SK-N-SH (cell line): Measurements from ENCODE around the gene PPP1R2C. TPM values are rescaled to one million over a fixed set of nuclear protein-coding genes. Genes with fewer than 3 reads are reported as not detected.

ENCODE experiments used
- CTCF ChIA-PET: fragments of 300-600, 350-600 bp; formaldehyde crosslinking; extraction: SDS; loops from one replicate; lab custom pipeline; 2021; lab: Yijun Ruan, JAX
- POLR2A ChIA-PET: fragments of 350-600 bp; sonication (Branson Sonifier 250); formaldehyde crosslinking; extraction: SDS; loops from one replicate; lab custom pipeline; 2020; ENCODE audit warnings: antibody characterized with exemption, inconsistent platforms; lab: Yijun Ruan, JAX
- DNase-seq: peaks from one replicate; pipeline ENCODE4 v3.0.0; 2012
- H2AFZ ChIP-seq: fragments of 200-600 bp; sonication (generic); 2 replicates; pipeline ENCODE4 v1.8.1; 2016; ENCODE audit warnings: antibody characterized with exemption, mild to moderate bottlenecking, low read depth
- H3F3A ChIP-seq: fragments of 200-600 bp; sonication (generic); replicated peaks from 2 replicates; pipeline ENCODE3; 2016; ENCODE audit warnings: antibody characterized with exemption, mild to moderate bottlenecking; ENCODE audit not compliant: insufficient read depth
- H3K27ac ChIP-seq, 2 experiments: fragments of 200-500 bp in 1 of 2; fragments of 200-600 bp in 1 of 2; sonication (Bioruptor generic) in 1 of 2; sonication (generic), shearing (Covaris generic) in 1 of 2; 2 replicates each; pipeline versions ENCODE4 v1.5.1 to v1.6.1; 2014 to 2016; ENCODE audit warnings: low read depth in 2 of 2, inconsistent platforms in 1 of 2, low read length in 1 of 2, mild to moderate bottlenecking in 1 of 2, mixed read lengths in 1 of 2
- H3K27me3 ChIP-seq: fragments of 200-600 bp; sonication (generic), shearing (Covaris generic); 2 replicates; pipeline ENCODE4 v1.6.1; 2016; ENCODE audit warnings: mixed run types; ENCODE audit not compliant: insufficient read depth
- H3K36me3 ChIP-seq, 2 experiments: fragments of 200-500 bp in 1 of 2; fragments of 200-600 bp in 1 of 2; sonication (Bioruptor generic) in 1 of 2; sonication (generic) in 1 of 2; replicated peaks in 1 of 2; 2 replicates each; pipeline versions ENCODE3 to v1.5.1; 2014 to 2016; ENCODE audit warnings: low read length in 1 of 2, mild to moderate bottlenecking in 1 of 2; ENCODE audit not compliant: insufficient read depth in 2 of 2, control insufficient read depth in 1 of 2
- H3K4me1 ChIP-seq, 2 experiments: fragments of 200-500 bp in 1 of 2; fragments of 200-600 bp in 1 of 2; sonication (Bioruptor generic) in 1 of 2; sonication (generic), shearing (Covaris generic) in 1 of 2; 2 replicates each; pipeline versions ENCODE4 v1.5.1 to v1.6.1; 2014 to 2016; ENCODE audit warnings: low read depth in 1 of 2, low read length in 1 of 2, mixed run types in 1 of 2; ENCODE audit not compliant: insufficient read depth in 2 of 2, control insufficient read depth in 1 of 2
- H3K4me2 ChIP-seq: fragments of 200-600 bp; sonication (generic), shearing (Covaris generic); 2 replicates; pipeline ENCODE4 v1.6.1; 2017; ENCODE audit warnings: mixed run types
- H3K4me3 ChIP-seq, 2 experiments: fragments of 200-500 bp in 1 of 2; fragments of 200-600 bp in 1 of 2; sonication (Bioruptor generic) in 1 of 2; sonication (generic), shearing (Covaris generic) in 1 of 2; 2 replicates each; pipeline versions ENCODE4 v1.5.1 to v1.8.1; 2014 to 2016; ENCODE audit warnings: low read depth in 2 of 2, inconsistent platforms in 1 of 2, low read length in 1 of 2, mild to moderate bottlenecking in 1 of 2, mixed read lengths in 1 of 2, moderate library complexity in 1 of 2
- H3K79me2 ChIP-seq: fragments of 200-600 bp; sonication (generic); 2 replicates; pipeline ENCODE4 v1.8.1; 2017; ENCODE audit warnings: mild to moderate bottlenecking; ENCODE audit not compliant: insufficient read depth
- H3K9ac ChIP-seq: fragments of 200-600 bp; sonication (generic); 2 replicates; pipeline ENCODE4 v1.6.1; 2017; ENCODE audit warnings: mixed run types
- H3K9me2 ChIP-seq: fragments of 200-600 bp; sonication (generic); 2 replicates; pipeline ENCODE4 v1.6.1; 2017; ENCODE audit warnings: mixed run types
- H3K9me3 ChIP-seq: fragments of 200-600 bp; sonication (generic); 2 replicates; pipeline ENCODE4 v1.6.1; 2017; ENCODE audit warnings: mixed run types, mild to moderate bottlenecking, moderate library complexity
- H4K20me1 ChIP-seq: fragments of 200-600 bp; sonication (generic); 2 replicates; pipeline ENCODE4 v1.6.1; 2017; ENCODE audit warnings: mild to moderate bottlenecking, mixed run types; ENCODE audit not compliant: insufficient read depth
- CHD2 ChIP-seq: fragments of 150-350 bp; IDR thresholded peaks from 2 replicates; pipeline ENCODE4 v1.6.1; 2018; ENCODE audit warnings: low read length; ENCODE audit not compliant: partially characterized antibody
- EP300 ChIP-seq, 2 experiments: IDR thresholded peaks; 2 replicates each; pipeline versions ENCODE4 v1.4.0 to v1.6.1; 2012; ENCODE audit warnings: borderline replicate concordance in 1 of 2, low read depth in 1 of 2, low read length in 1 of 2
- EZH2phosphoT487 ChIP-seq: fragments of 200-600 bp; sonication (generic); IDR thresholded peaks from 2 replicates; pipeline ENCODE4 v1.6.1; 2017; ENCODE audit warnings: low read depth, mixed run types, mild to moderate bottlenecking, antibody characterized with exemption, moderate library complexity, borderline replicate concordance
- FOSL2 ChIP-seq: IDR thresholded peaks from 2 replicates; pipeline ENCODE4 v1.4.0; 2012; ENCODE audit warnings: low read depth, mild to moderate bottlenecking, moderate library complexity, borderline replicate concordance
- FOXJ3 ChIP-seq: sonication (generic); formaldehyde crosslinking; IDR thresholded peaks from 2 replicates; pipeline ENCODE4 v1.5.1; 2020; ENCODE audit warnings: mild to moderate bottlenecking, missing genetic modification reagents
- FOXM1 ChIP-seq: IDR thresholded peaks from 2 replicates; pipeline ENCODE4 v1.4.0; 2012; ENCODE audit warnings: low read depth, mild to moderate bottlenecking
- GABPA ChIP-seq: IDR thresholded peaks from 2 replicates; pipeline ENCODE4 v1.4.0; 2012; ENCODE audit warnings: low read depth, mild to moderate bottlenecking
- GATA2 ChIP-seq: sonication (generic); formaldehyde crosslinking; IDR thresholded peaks from 2 replicates; pipeline ENCODE4 v1.5.0; 2020; ENCODE audit warnings: mild to moderate bottlenecking, missing genetic modification reagents
- MEF2A ChIP-seq: IDR thresholded peaks from 2 replicates; pipeline ENCODE4 v1.4.0; 2012; ENCODE audit warnings: low read depth, borderline replicate concordance
- MXI1 ChIP-seq: IDR thresholded peaks from 2 replicates; pipeline ENCODE4 v1.6.1; 2012; ENCODE audit warnings: mild to moderate bottlenecking, low read depth, low read length, improper control_type of control experiment
- NFIC ChIP-seq: IDR thresholded peaks from 2 replicates; pipeline ENCODE4 v1.4.0; 2012; ENCODE audit warnings: borderline replicate concordance
- NRF1 ChIP-seq: IDR thresholded peaks from 2 replicates; pipeline ENCODE4 v1.6.1; 2012; ENCODE audit warnings: low read depth, mild to moderate bottlenecking, low read length
- RAD21 ChIP-seq: IDR thresholded peaks from 2 replicates; pipeline ENCODE4 v1.6.1; 2012; ENCODE audit warnings: mild to moderate bottlenecking, low read length
- RCOR1 ChIP-seq: fragments of 150-350 bp; IDR thresholded peaks from 2 replicates; pipeline ENCODE4 v1.6.1; 2017; ENCODE audit warnings: antibody characterized with exemption, low read length
- RFX5 ChIP-seq: IDR thresholded peaks from 2 replicates; pipeline ENCODE4 v1.6.1; 2012; ENCODE audit warnings: mild to moderate bottlenecking, improper control_type of control experiment, low read length
- SIN3A ChIP-seq: IDR thresholded peaks from 2 replicates; pipeline ENCODE4 v1.6.1; 2012; ENCODE audit warnings: low read depth, mild to moderate bottlenecking, low read length, moderate library complexity, borderline replicate concordance
- TCF12 ChIP-seq: IDR thresholded peaks from 2 replicates; pipeline ENCODE4 v1.4.0; 2012
- TEAD4 ChIP-seq: IDR thresholded peaks from 2 replicates; pipeline ENCODE4 v1.4.0; 2012; ENCODE audit warnings: mild to moderate bottlenecking, borderline replicate concordance; ENCODE audit not compliant: insufficient read depth
- WGBS: methylation state at CpG from one replicate; pipeline ENCODE4 v1.1.6; 2017; ENCODE audit warnings: low lambda C conversion rate; 5-methylcytosine and 5-hydroxymethylcytosine counted together
- polyA plus RNA-seq, 3 experiments: library from polyadenylated mRNA; depleted of rRNA; stranded (reverse); fragments of >200 nt; gene quantifications; 2 replicates each; pipeline ENCODE4 v1.2.3, GENCODE V29; 2012
- TF ChIP-seq, protein P1 (sequence below): IDR thresholded peaks from 2 replicates; pipeline ENCODE4 v1.4.0; 2012; ENCODE audit warnings: low read depth, borderline replicate concordance
- TF ChIP-seq, protein P2 (sequence below): fragments of 150-350 bp; IDR thresholded peaks from 2 replicates; pipeline ENCODE4 v1.6.1; 2017; ENCODE audit warnings: antibody characterized with exemption, low read length, low read depth, borderline replicate concordance
- TF ChIP-seq, protein P3 (sequence below): fragments of 200-600 bp; sonication (generic); IDR thresholded peaks from 2 replicates; pipeline ENCODE4 v1.6.1; 2017; ENCODE audit warnings: antibody characterized with exemption, mild to moderate bottlenecking, moderate library complexity

The PPP1R2C gene
- polyA plus RNA-seq, 1 of the 3 experiments (the other 2 are of a cell fraction), result not detected

DNA sequence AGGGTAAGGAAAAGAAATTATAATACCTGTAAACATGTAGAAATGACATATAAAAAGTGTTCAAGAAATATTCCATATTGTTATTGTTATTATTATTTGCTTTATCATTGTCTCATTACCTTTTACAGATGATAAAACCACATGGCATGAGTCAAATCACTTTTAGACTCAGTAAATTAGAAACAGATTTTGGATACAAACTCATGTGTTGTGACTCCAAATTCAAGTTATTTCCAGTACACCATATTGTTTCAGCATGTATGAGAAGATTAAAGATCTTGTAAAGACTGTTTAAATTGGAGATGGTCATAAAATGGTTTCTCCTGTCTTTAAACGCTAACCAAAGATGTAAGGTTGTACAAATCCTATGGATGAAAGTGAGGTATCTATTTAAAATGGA is 18.1 kb downstream of the PPP1R2C start:
- Histone ChIP-seq H3K27me3 (no peaks in the 10 kb centered on the region), H2AFZ (no peak overlapping the region), H3F3A (no peaks in the 10 kb centered on the region), H3K4me1 (no peaks in the 10 kb centered on the region), H3K9ac (no peak overlapping the region), H3K36me3 (no peaks in the 10 kb centered on the region), H3K27ac (no peak overlapping the region), H3K79me2 (no peaks in the 10 kb centered on the region), H3K4me2 (no peak overlapping the region), H3K4me3 (no peak overlapping the region), H4K20me1 (no peaks in the 10 kb centered on the region), H3K9me2 (no peaks in the 10 kb centered on the region), H3K9me3 (no peaks in the 10 kb centered on the region)
- no peak for DNase-seq
- 24% methylated on average over 1 of the region's 1 CpG for WGBS
- TF ChIP-seq RFX5, result no peak
- no peak for TF ChIP-seq FOXM1
- TF ChIP-seq, protein P1, sequence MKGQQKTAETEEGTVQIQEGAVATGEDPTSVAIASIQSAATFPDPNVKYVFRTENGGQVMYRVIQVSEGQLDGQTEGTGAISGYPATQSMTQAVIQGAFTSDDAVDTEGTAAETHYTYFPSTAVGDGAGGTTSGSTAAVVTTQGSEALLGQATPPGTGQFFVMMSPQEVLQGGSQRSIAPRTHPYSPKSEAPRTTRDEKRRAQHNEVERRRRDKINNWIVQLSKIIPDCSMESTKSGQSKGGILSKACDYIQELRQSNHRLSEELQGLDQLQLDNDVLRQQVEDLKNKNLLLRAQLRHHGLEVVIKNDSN, result no peak
- no peak for TF ChIP-seq GABPA
- TF ChIP-seq TEAD4, result no peak
- no peak for TF ChIP-seq EZH2phosphoT487
- no peak for TF ChIP-seq NRF1
- no peak for TF ChIP-seq FOXJ3
- no peak for TF ChIP-seq GATA2 (CRISPR knock-in tag)
- TF ChIP-seq MEF2A, result no peak
- CTCF ChIA-PET, result no interaction called here
- POLR2A ChIA-PET, result no interaction called here

DNA sequence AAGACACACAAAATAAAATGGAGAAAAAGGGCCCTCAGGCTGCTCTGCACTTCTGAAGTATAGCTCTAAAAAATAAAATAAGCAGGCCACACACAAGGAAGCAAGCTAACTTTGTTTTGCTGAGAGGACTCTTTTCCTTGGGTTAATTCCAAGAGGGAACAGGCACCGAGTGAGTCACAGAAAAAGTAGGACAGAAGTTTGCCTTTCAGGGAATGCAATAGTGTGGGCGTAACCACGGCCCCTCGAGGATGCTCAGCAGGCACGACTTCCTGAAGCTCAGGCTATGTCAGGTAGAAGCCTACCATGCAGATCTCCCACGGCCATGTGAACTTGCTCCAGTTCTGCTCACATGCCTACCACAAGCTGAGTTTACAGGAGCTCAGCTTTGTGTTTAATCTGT is 22.1 kb downstream of the PPP1R2C start:
- POLR2A ChIA-PET, result no interaction called here
- no peak overlapping the region for H3K4me2 ChIP-seq
- no peaks in the 10 kb centered on the region for H4K20me1 ChIP-seq
- TF ChIP-seq RFX5 (no peak), FOSL2 (no peak), SIN3A (no peak), NRF1 (no peak), FOXM1 (no peak), MXI1 (no peak), RAD21 (no peak), TEAD4 (no peak), TCF12 (no peak), NFIC (no peak), EP300 (IDR thresholded peaks at IDR 0.05; ENCODE audit: borderline replicate concordance in 1 of 2, low read depth in 1 of 2, low read length in 1 of 2) (no peak), RCOR1 (no peak), CHD2 (no peak), FOXJ3 (no peak), GATA2 (CRISPR knock-in tag) (no peak)
- TF ChIP-seq, protein P2, sequence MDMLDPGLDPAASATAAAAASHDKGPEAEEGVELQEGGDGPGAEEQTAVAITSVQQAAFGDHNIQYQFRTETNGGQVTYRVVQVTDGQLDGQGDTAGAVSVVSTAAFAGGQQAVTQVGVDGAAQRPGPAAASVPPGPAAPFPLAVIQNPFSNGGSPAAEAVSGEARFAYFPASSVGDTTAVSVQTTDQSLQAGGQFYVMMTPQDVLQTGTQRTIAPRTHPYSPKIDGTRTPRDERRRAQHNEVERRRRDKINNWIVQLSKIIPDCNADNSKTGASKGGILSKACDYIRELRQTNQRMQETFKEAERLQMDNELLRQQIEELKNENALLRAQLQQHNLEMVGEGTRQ, result no peak
- TF ChIP-seq, protein P3, sequence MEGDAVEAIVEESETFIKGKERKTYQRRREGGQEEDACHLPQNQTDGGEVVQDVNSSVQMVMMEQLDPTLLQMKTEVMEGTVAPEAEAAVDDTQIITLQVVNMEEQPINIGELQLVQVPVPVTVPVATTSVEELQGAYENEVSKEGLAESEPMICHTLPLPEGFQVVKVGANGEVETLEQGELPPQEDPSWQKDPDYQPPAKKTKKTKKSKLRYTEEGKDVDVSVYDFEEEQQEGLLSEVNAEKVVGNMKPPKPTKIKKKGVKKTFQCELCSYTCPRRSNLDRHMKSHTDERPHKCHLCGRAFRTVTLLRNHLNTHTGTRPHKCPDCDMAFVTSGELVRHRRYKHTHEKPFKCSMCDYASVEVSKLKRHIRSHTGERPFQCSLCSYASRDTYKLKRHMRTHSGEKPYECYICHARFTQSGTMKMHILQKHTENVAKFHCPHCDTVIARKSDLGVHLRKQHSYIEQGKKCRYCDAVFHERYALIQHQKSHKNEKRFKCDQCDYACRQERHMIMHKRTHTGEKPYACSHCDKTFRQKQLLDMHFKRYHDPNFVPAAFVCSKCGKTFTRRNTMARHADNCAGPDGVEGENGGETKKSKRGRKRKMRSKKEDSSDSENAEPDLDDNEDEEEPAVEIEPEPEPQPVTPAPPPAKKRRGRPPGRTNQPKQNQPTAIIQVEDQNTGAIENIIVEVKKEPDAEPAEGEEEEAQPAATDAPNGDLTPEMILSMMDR, result no peak
- no peak for DNase-seq
- no peak overlapping the region for H3K27ac ChIP-seq
- no peaks in the 10 kb centered on the region for H3F3A ChIP-seq
- no peak overlapping the region for H3K9ac ChIP-seq
- 0% methylated on average over 5 of the region's 6 CpGs for WGBS
- no peaks in the 10 kb centered on the region for H3K27me3 ChIP-seq
- CTCF ChIA-PET, result no interaction called here
- H3K4me1 ChIP-seq, result no peaks in the 10 kb centered on the region
- no peaks in the 10 kb centered on the region for H3K9me3 ChIP-seq
- no peaks in the 10 kb centered on the region for H3K36me3 ChIP-seq
- H3K79me2 ChIP-seq, result no peaks in the 10 kb centered on the region
- H2AFZ ChIP-seq, result no peak overlapping the region
- no peaks in the 10 kb centered on the region for H3K9me2 ChIP-seq
- H3K4me3 ChIP-seq, result no peak overlapping the region
